ENCODE results near the gene CDHR1.

Gene CDHR1

GRCh38 chr10:84267503-84268126 is 73.3 kb downstream of the CDHR1 start:
- DNase-seq, result peak; percentile 47

DNA sequence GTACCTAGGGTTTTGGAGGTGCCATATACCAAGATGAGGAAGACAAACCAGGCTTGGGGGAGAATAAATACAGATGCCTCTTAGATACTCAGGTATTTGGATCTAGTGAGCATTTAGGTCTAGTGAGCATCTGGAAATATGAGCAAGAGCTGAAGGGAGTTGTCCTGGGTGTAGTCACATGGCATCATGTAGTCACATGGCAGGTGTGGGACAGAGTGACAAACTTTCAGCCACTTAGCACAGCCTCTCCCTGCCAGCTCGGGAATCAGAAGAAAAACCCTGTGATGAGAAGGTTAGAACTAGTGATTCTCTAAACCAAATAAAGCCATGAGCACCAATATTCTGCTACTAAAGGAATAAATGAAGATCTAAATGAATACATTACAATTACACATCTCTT is 74.8 kb downstream of the CDHR1 start:
- DNase-seq, result no peak
